ENCODE results near the gene AMZ1.

- TF ChIP-seq, protein P1, sequence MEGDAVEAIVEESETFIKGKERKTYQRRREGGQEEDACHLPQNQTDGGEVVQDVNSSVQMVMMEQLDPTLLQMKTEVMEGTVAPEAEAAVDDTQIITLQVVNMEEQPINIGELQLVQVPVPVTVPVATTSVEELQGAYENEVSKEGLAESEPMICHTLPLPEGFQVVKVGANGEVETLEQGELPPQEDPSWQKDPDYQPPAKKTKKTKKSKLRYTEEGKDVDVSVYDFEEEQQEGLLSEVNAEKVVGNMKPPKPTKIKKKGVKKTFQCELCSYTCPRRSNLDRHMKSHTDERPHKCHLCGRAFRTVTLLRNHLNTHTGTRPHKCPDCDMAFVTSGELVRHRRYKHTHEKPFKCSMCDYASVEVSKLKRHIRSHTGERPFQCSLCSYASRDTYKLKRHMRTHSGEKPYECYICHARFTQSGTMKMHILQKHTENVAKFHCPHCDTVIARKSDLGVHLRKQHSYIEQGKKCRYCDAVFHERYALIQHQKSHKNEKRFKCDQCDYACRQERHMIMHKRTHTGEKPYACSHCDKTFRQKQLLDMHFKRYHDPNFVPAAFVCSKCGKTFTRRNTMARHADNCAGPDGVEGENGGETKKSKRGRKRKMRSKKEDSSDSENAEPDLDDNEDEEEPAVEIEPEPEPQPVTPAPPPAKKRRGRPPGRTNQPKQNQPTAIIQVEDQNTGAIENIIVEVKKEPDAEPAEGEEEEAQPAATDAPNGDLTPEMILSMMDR (IDR thresholded peaks at IDR 0.05): no peak
- TF ChIP-seq POLR2A (IDR thresholded peaks at IDR 0.05; ENCODE audit: low read depth) (no peak), EP300 (IDR thresholded peaks at IDR 0.05) (no peak)
Observed at GRCh38 chr7:2764621-2765020, 76.6 kb downstream of the AMZ1 start.
